H9 (cell line): ENCODE data around the gene WBP1. TPM values are rescaled to one million over a fixed set of nuclear protein-coding genes. Genes with fewer than 3 reads are reported as not detected.
"Not testable (repeated sequence)": the region's sequence is repeated elsewhere in the genome, so short reads cannot be mapped to it uniquely, and the experiment has no call there.

Source experiments
- DNase-seq: peaks from one replicate; pipeline ENCODE4 v3.0.0-alpha.2; 2017
- H2AFZ ChIP-seq: one replicate; pipeline ENCODE4 v1.6.1; 2013; ENCODE audit warnings: mild to moderate bottlenecking, low read length, control low read depth, moderate library complexity
- H2AK5ac ChIP-seq: 2 replicates; pipeline ENCODE4 v1.6.1; 2013; ENCODE audit warnings: low read length, control low read depth, mixed read lengths; ENCODE audit not compliant: insufficient read length
- H2BK120ac ChIP-seq: one replicate; pipeline ENCODE4 v1.6.1; 2013; ENCODE audit warnings: low read depth, mild to moderate bottlenecking, low read length, control low read depth, inconsistent platforms; ENCODE audit not compliant: poor library complexity, severe bottlenecking
- H2BK12ac ChIP-seq: 2 replicates; pipeline ENCODE4 v1.6.1; 2013; ENCODE audit warnings: low read length, control low read depth, mixed read lengths, low read depth; ENCODE audit not compliant: insufficient read length
- H2BK15ac ChIP-seq: 2 replicates; pipeline ENCODE4 v1.6.1; 2013; ENCODE audit warnings: low read depth, low read length, control low read depth
- H2BK20ac ChIP-seq: one replicate; pipeline ENCODE4 v1.6.1; 2013; ENCODE audit warnings: low read depth, mild to moderate bottlenecking, low read length, control low read depth, inconsistent platforms; ENCODE audit not compliant: poor library complexity, severe bottlenecking
- H2BK5ac ChIP-seq: 2 replicates; pipeline ENCODE4 v1.6.1; 2013; ENCODE audit warnings: low read length, control low read depth, mixed read lengths; ENCODE audit not compliant: insufficient read length
- H3K14ac ChIP-seq: 2 replicates; pipeline ENCODE4 v1.6.1; 2013; ENCODE audit warnings: low read length, control low read depth; ENCODE audit not compliant: insufficient read depth
- H3K18ac ChIP-seq: 2 replicates; pipeline ENCODE4 v1.6.1; 2013; ENCODE audit warnings: low read depth, mild to moderate bottlenecking, mixed read lengths, low read length, control low read depth; ENCODE audit not compliant: insufficient read length
- H3K23ac ChIP-seq: 2 replicates; pipeline ENCODE4 v1.6.1; 2013; ENCODE audit warnings: low read length, control low read depth, mixed read lengths, low read depth; ENCODE audit not compliant: insufficient read length
- H3K23me2 ChIP-seq: 2 replicates; pipeline ENCODE4 v1.6.1; 2013; ENCODE audit warnings: low read depth, mild to moderate bottlenecking, mixed read lengths, low read length, control low read depth; ENCODE audit not compliant: insufficient read length, poor library complexity, severe bottlenecking
- H3K27ac ChIP-seq: 2 replicates; pipeline ENCODE4 v1.5.1; 2013; ENCODE audit warnings: low read length, control low read depth, mixed read lengths, low read depth; ENCODE audit not compliant: insufficient read length
- H3K27me3 ChIP-seq: 2 replicates; pipeline ENCODE4 v1.6.1; 2013; ENCODE audit warnings: low read length, control low read depth, inconsistent platforms; ENCODE audit not compliant: insufficient read depth
- H3K4ac ChIP-seq: 2 replicates; pipeline ENCODE4 v1.6.1; 2013; ENCODE audit warnings: low read depth, mild to moderate bottlenecking, control low read depth, inconsistent platforms, low read length, moderate library complexity
- H3K4me1 ChIP-seq: 2 replicates; pipeline ENCODE4 v1.6.1; 2013; ENCODE audit warnings: low read length, control low read depth, inconsistent platforms; ENCODE audit not compliant: insufficient read depth
- H3K4me2 ChIP-seq: 2 replicates; pipeline ENCODE4 v1.6.1; 2013; ENCODE audit warnings: low read length, control low read depth, mixed read lengths; ENCODE audit not compliant: insufficient read length, insufficient read depth
- H3K56ac ChIP-seq: 2 replicates; pipeline ENCODE4 v1.6.1; 2013; ENCODE audit warnings: low read depth, mild to moderate bottlenecking, mixed read lengths, low read length, control low read depth; ENCODE audit not compliant: insufficient read length
- H3K79me1 ChIP-seq: 2 replicates; pipeline ENCODE4 v1.6.1; 2013; ENCODE audit warnings: low read depth, mild to moderate bottlenecking, moderate library complexity, low read length, control low read depth, inconsistent platforms; ENCODE audit not compliant: insufficient read depth, poor library complexity, severe bottlenecking
- H3K79me2 ChIP-seq: 2 replicates; pipeline ENCODE4 v1.6.1; 2013; ENCODE audit warnings: low read length, control low read depth, inconsistent platforms; ENCODE audit not compliant: insufficient read depth
- H3K9ac ChIP-seq: 2 replicates; pipeline ENCODE4 v1.6.1; 2013; ENCODE audit warnings: low read length, control low read depth, mixed read lengths; ENCODE audit not compliant: insufficient read length; ENCODE audit errors: extremely low read depth
- H3K9me3 ChIP-seq: one replicate; pipeline ENCODE4 v1.6.1; 2013; ENCODE audit warnings: low read depth, low read length, inconsistent platforms; ENCODE audit not compliant: control insufficient read depth
- H3T11ph ChIP-seq: one replicate; pipeline ENCODE4 v1.6.1; 2013; ENCODE audit warnings: mild to moderate bottlenecking, low read length, control low read depth, inconsistent platforms
- H4K20me1 ChIP-seq: one replicate; pipeline ENCODE4 v1.6.1; 2013; ENCODE audit not compliant: control insufficient read depth, insufficient read length, insufficient read depth
- H4K5ac ChIP-seq: 2 replicates; pipeline ENCODE4 v1.6.1; 2013; ENCODE audit warnings: low read depth, mild to moderate bottlenecking, mixed read lengths, low read length, control low read depth; ENCODE audit not compliant: insufficient read length
- H4K8ac ChIP-seq: replicated peaks from 2 replicates; pipeline ENCODE4 v1.6.1; 2013; ENCODE audit warnings: low read length, control low read depth, mixed read lengths, low read depth; ENCODE audit not compliant: insufficient read length
- H4K91ac ChIP-seq: 2 replicates; pipeline ENCODE4 v1.6.1; 2013; ENCODE audit warnings: low read depth, mild to moderate bottlenecking, moderate library complexity, mixed read lengths, low read length, control low read depth; ENCODE audit not compliant: insufficient read length
- H3K27ac Mint-ChIP-seq, 3 experiments: 2 replicates in 2 of 3; 3 replicates in 1 of 3; pipeline ENCODE4 v1.8.0; 2020 to 2021; ENCODE audit warnings: mixed read lengths in 3 of 3, mild to moderate bottlenecking in 1 of 3, moderate library complexity in 1 of 3
- H3K27me3 Mint-ChIP-seq: 2 replicates; pipeline ENCODE4 v1.8.0; 2021; ENCODE audit warnings: low read depth, mild to moderate bottlenecking, moderate library complexity, mixed read lengths
- H3K36me3 Mint-ChIP-seq, 3 experiments: 2 replicates in 2 of 3; 3 replicates in 1 of 3; pipeline ENCODE4 v1.8.0; 2020 to 2021; ENCODE audit warnings: low read depth in 3 of 3, mixed read lengths in 3 of 3; ENCODE audit not compliant: insufficient read depth in 1 of 3
- H3K4me1 Mint-ChIP-seq, 2 experiments: 2 replicates each; pipeline ENCODE4 v1.8.0; 2020; ENCODE audit warnings: mixed read lengths in 2 of 2
- H3K4me3 Mint-ChIP-seq, 2 experiments: 2 replicates in 1 of 2; 3 replicates in 1 of 2; pipeline ENCODE4 v1.8.0; 2020 to 2021; ENCODE audit warnings: mild to moderate bottlenecking in 2 of 2, mixed read lengths in 2 of 2, moderate library complexity in 1 of 2
- H3K9me3 Mint-ChIP-seq, 2 experiments: 2 replicates in 1 of 2; 3 replicates in 1 of 2; pipeline ENCODE4 v1.8.0; 2020; ENCODE audit warnings: mild to moderate bottlenecking in 2 of 2, mixed read lengths in 2 of 2, moderate library complexity in 1 of 2
- CTCF ChIP-seq: fragments of 200-600 bp; sonication (generic); conservative IDR thresholded peaks from 3 replicates; pipeline ENCODE4 v1.8.0; 2021; ENCODE audit warnings: antibody characterized with exemption, mild to moderate bottlenecking
- WGBS: extraction: QIAGEN DNeasy Blood & Tissue Kit; methylation state at CpG from one replicate; pipeline ENCODE4 v1.1.7; 2013; ENCODE audit warnings: missing lambda C conversion rate, low lambda C conversion rate, mixed read lengths; ENCODE audit not compliant: insufficient read length; ENCODE audit errors: extremely low coverage; 5-methylcytosine and 5-hydroxymethylcytosine counted together
- total RNA-seq: library from RNA; stranded (reverse); gene quantifications from 2 replicates; pipeline ENCODE4 v1.2.1, GENCODE V29; 2021

Gene WBP1
- total RNA-seq, 1 experiment from 2014 or later = 82.1 TPM

GRCh38 chr2:74482801-74483674, 24.8 kb downstream of the WBP1 start, which contains the start of the genes CCDC142 and TTC31:
CCDC142 (minus strand) TSS chr2:74482998; CDS start chr2:74482837, 161 bp downstream.
TTC31 (plus strand) TSS chr2:74483081; CDS start chr2:74483096, 15 bp downstream.
- H3K4ac ChIP-seq = no peak within 1 kb of the TSS
- H3K27ac ChIP-seq = no peak within 1 kb of the TSS
- H3K79me2 ChIP-seq = no peaks in the 10 kb centered on the region
- no peaks in the 10 kb centered on the region for H4K20me1 ChIP-seq
- H3T11ph ChIP-seq = no peak within 1 kb of the TSS
- peak within 1 kb of the TSS; percentile 95 for H3K18ac ChIP-seq
- H3K56ac ChIP-seq = no peak within 1 kb of the TSS
- no CpG with 5 or more reads among the region's 50 CpGs for whole genome bisulfite sequencing
- H2BK120ac ChIP-seq = no peak within 1 kb of the TSS
- peak within 1 kb of the TSS; percentile 91 for H2AFZ ChIP-seq
- peak; percentile 93 for TF ChIP-seq CTCF
- H2BK15ac ChIP-seq = no peak within 1 kb of the TSS
- peak within 1 kb of the TSS; percentile 99 to 100 (median 99) for H3K27ac Mint-ChIP-seq
- no peak within 1 kb of the TSS for H2BK20ac ChIP-seq
- peaks cover 4 to 41% (median 35%) of the 10 kb centered on the region in 3 experiments for H3K36me3 Mint-ChIP-seq
- H3K23ac ChIP-seq = no peak within 1 kb of the TSS
- no peaks in the 10 kb centered on the region for H3K27me3 ChIP-seq
- no peaks in the 10 kb centered on the region for H3K9me3 ChIP-seq
- H3K4me3 Mint-ChIP-seq = peak within 1 kb of the TSS; percentile 100
- no peaks in the 10 kb centered on the region for H3K4me1 ChIP-seq
- H2BK5ac ChIP-seq = no peak within 1 kb of the TSS
- no peaks in the 10 kb centered on the region for H3K27me3 Mint-ChIP-seq
- H3K4me1 Mint-ChIP-seq = peaks cover 9 to 13% of the 10 kb centered on the region in 2 experiments
- peak; percentile 96 for DNase-seq
- H3K9me3 Mint-ChIP-seq = no peaks in the 10 kb centered on the region
- H4K5ac ChIP-seq = no peak within 1 kb of the TSS
- no peak within 1 kb of the TSS for H4K8ac ChIP-seq
- peaks cover 8% of the 10 kb centered on the region for H3K23me2 ChIP-seq
- peak within 1 kb of the TSS; percentile 81 for H3K4me2 ChIP-seq
- no peak within 1 kb of the TSS for H4K91ac ChIP-seq
- H3K79me1 ChIP-seq = no peaks in the 10 kb centered on the region
- H2AK5ac ChIP-seq = no peak within 1 kb of the TSS
- H3K14ac ChIP-seq = peak within 1 kb of the TSS; percentile 93
- H2BK12ac ChIP-seq = no peak within 1 kb of the TSS
- peak within 1 kb of the TSS; percentile 89 for H3K9ac ChIP-seq

- H2BK5ac ChIP-seq, H4K20me1 ChIP-seq, H3K4ac ChIP-seq, H2BK20ac ChIP-seq, H3K9me3 Mint-ChIP-seq, H2BK12ac ChIP-seq, H3K4me1 ChIP-seq, H3K27me3 ChIP-seq, H3K18ac ChIP-seq, H3K27ac ChIP-seq, H3K23me2 ChIP-seq, H3K79me1 ChIP-seq, H2AK5ac ChIP-seq, H3T11ph ChIP-seq, H4K5ac ChIP-seq, H2AFZ ChIP-seq, H3K27me3 Mint-ChIP-seq, H2BK15ac ChIP-seq, H3K56ac ChIP-seq, H2BK120ac ChIP-seq, H3K14ac ChIP-seq, H3K9me3 ChIP-seq, H4K8ac ChIP-seq, H3K23ac ChIP-seq, H4K91ac ChIP-seq, DNase-seq, H3K79me2 ChIP-seq: not testable (repeated sequence)
- H3K27ac Mint-ChIP-seq = peak overlapping the region in 2 of 3 experiments; percentile 99; a peak in 4 of 7 replicates
- Histone ChIP-seq H3K4me2 (peak overlapping the region; percentile 81), H3K9ac (peak overlapping the region; percentile 30)
- peaks cover 9 to 13% of the 10 kb centered on the region in 2 experiments for H3K4me1 Mint-ChIP-seq
- H3K4me3 Mint-ChIP-seq = peak overlapping the region; percentile 100
- WGBS = no CpG with 5 or more reads among the region's 19 CpGs
- peaks cover 4 to 46% (median 35%) of the 10 kb centered on the region in 3 experiments for H3K36me3 Mint-ChIP-seq
Observed at GRCh38 chr2:74483675-74484164, 25.5 kb downstream of the WBP1 start.
